K562 (cell line): ENCODE data around the gene CCT8L2. TPM values are rescaled to one million over a fixed set of nuclear protein-coding genes. Genes with fewer than 3 reads are reported as not detected.

Experiments
- CREB1 ChIP-seq, 2 experiments: sonication (generic) in 1 of 2; formaldehyde crosslinking in 1 of 2; IDR thresholded peaks; 2 replicates each; pipeline versions ENCODE4 v1.6.1 to v1.8.0; 2012 to 2022; ENCODE audit warnings: inconsistent platforms in 1 of 2, mild to moderate bottlenecking in 1 of 2, missing genetic modification reagents in 1 of 2, moderate library complexity in 1 of 2
- CSDE1 ChIP-seq, 2 experiments: fragments of 450-650 bp; IDR thresholded peaks; 2 replicates each; pipeline ENCODE4 v1.6.1; 2016; ENCODE audit warnings: mild to moderate bottlenecking in 1 of 2
- DPF2 ChIP-seq: fragments of 450-650 bp; IDR thresholded peaks from 2 replicates; pipeline ENCODE4 v1.6.1; 2016
- E2F1 ChIP-seq: sonication (generic); formaldehyde crosslinking; IDR thresholded peaks from 2 replicates; pipeline ENCODE4 v1.8.1; 2023; ENCODE audit warnings: mild to moderate bottlenecking, missing genetic modification reagents, moderate library complexity
- GABPB2 ChIP-seq: fragments of 250-450 bp; sonication (Bioruptor Pico); conservative IDR thresholded peaks from 2 replicates; pipeline ENCODE4 v1.5.1; 2021; ENCODE audit warnings: mild to moderate bottlenecking
- HCFC1 ChIP-seq: IDR thresholded peaks from 2 replicates; pipeline ENCODE4 v1.6.1; 2012; ENCODE audit warnings: low read depth, low read length, improper control_type of control experiment
- L3MBTL2 ChIP-seq: fragments of 450-650 bp; IDR thresholded peaks from 2 replicates; pipeline ENCODE4 v1.6.1; 2016; ENCODE audit warnings: mild to moderate bottlenecking, moderate library complexity
- NFE2 ChIP-seq: IDR thresholded peaks from 2 replicates; pipeline ENCODE4 v1.6.1; 2014; ENCODE audit warnings: antibody characterized with exemption, low read depth
- NR2C2 ChIP-seq, 2 experiments: fragments of 200-800 bp in 1 of 2; sonication (Bioruptor generic) in 1 of 2; sonication (generic) in 1 of 2; formaldehyde crosslinking in 1 of 2; IDR thresholded peaks; 2 replicates each; pipeline versions ENCODE4 v1.6.1 to v1.8.0; 2016 to 2022; ENCODE audit warnings: mild to moderate bottlenecking in 1 of 2, missing compliant biosample characterization in 1 of 2, missing genetic modification characterization in 1 of 2, missing genetic modification reagents in 1 of 2
- SIN3B ChIP-seq: fragments of 450-650 bp; IDR thresholded peaks from 2 replicates; pipeline ENCODE4 v1.6.1; 2017; ENCODE audit warnings: low read depth, mild to moderate bottlenecking, moderate library complexity
- SNIP1 ChIP-seq: fragments of 450-650 bp; IDR thresholded peaks from 2 replicates; pipeline ENCODE4 v1.7.1; 2017; ENCODE audit warnings: low read depth, mild to moderate bottlenecking
- STAT5B ChIP-seq: fragments of 250-450 bp; sonication (Bioruptor Pico); IDR thresholded peaks from 2 replicates; pipeline ENCODE4 v1.8.0; 2021; ENCODE audit warnings: mild to moderate bottlenecking, inconsistent platforms
- YY1 ChIP-seq, 3 experiments: IDR thresholded peaks; 2 replicates each; pipeline ENCODE4 v1.6.1; 2011; ENCODE audit warnings: low read length in 2 of 3, mild to moderate bottlenecking in 2 of 3, moderate library complexity in 2 of 3, borderline replicate concordance in 1 of 3, control low read depth in 1 of 3, low read depth in 1 of 3; ENCODE audit not compliant: insufficient read depth in 3 of 3, insufficient replicate concordance in 2 of 3, control insufficient read depth in 1 of 3, insufficient read length in 1 of 3; ENCODE audit errors: extremely low read depth in 1 of 3
- ZBTB40 ChIP-seq, 2 experiments: fragments of 450-650 bp in 1 of 2; sonication (generic) in 1 of 2; formaldehyde crosslinking in 1 of 2; IDR thresholded peaks; 2 replicates each; pipeline versions ENCODE4 v1.7.1 to v1.9.0; 2016 to 2022; ENCODE audit warnings: inconsistent platforms in 1 of 2, mild to moderate bottlenecking in 1 of 2, missing genetic modification reagents in 1 of 2
- ZEB2 ChIP-seq: fragments of 450-650 bp; IDR thresholded peaks from 2 replicates; pipeline ENCODE4 v1.6.1; 2016
- ZNF124 ChIP-seq: sonication (generic); formaldehyde crosslinking; IDR thresholded peaks from 2 replicates; pipeline ENCODE4 v1.8.1; 2022; ENCODE audit warnings: missing genetic modification reagents
- ZNF324 ChIP-seq: fragments of 250-450 bp; sonication (Bioruptor Pico); IDR thresholded peaks from 2 replicates; pipeline ENCODE4 v1.4.0; 2020; ENCODE audit warnings: mild to moderate bottlenecking
- ZNF766 ChIP-seq: fragments of 200-800 bp; sonication (Bioruptor generic); conservative IDR thresholded peaks from 2 replicates; pipeline ENCODE4 v1.6.1; 2016; ENCODE audit warnings: missing genetic modification characterization, missing compliant biosample characterization
- ZNF830 ChIP-seq: fragments of 250-450 bp; sonication (Bioruptor Pico); IDR thresholded peaks from 2 replicates; pipeline ENCODE4 v1.5.0; 2021; ENCODE audit warnings: mild to moderate bottlenecking
- polyA plus RNA-seq, 8 experiments: library from polyadenylated mRNA; depleted of rRNA in 4 of 8; stranded (reverse) in 5 of 8; unstranded in 3 of 8; fragments of >200 nt; fragmentation: Nextera tagmentation in 2 of 8; fragmentation: Illumina TruSeq in 1 of 8; extraction: Ambion mirVana in 2 of 8; extraction: Trizol in 1 of 8; gene quantifications; 2 replicates each; pipeline versions ENCODE4 v1.2.1 to v1.2.3, GENCODE V29; 2011 to 2014; ENCODE audit warnings: inconsistent platforms in 1 of 8, missing spikeins in 1 of 8
- total RNA-seq, 7 experiments: library from RNA; depleted of rRNA in 6 of 7; stranded (reverse); fragments of >200 nt in 6 of 7; fragmentation: Illumina TruSeq in 2 of 7; extraction: Trizol in 2 of 7; gene quantifications; 2 replicates each; pipeline versions ENCODE4 v1.2.1 to v1.2.3, GENCODE V29; 2011 to 2021; ENCODE audit warnings: low replicate concordance in 1 of 7

The CCT8L2 gene
- total and polyA plus RNA-seq, 9 of the 15 experiments (the other 6 are each of a cell fraction or from before 2014, with no cell fraction given): 0.13 TPM; not detected in 8

- TF ChIP-seq ZBTB40 (IDR thresholded peaks at IDR 0.05) (peak; percentile 12; the same call in 1 of the 2 replicates), ZBTB40 (CRISPR knock-in tag; IDR thresholded peaks at IDR 0.05) (no peak), E2F1 (CRISPR knock-in tag) (no peak), L3MBTL2 (no peak), ZNF766 (CRISPR knock-in tag) (0 out of 2 replicates have a peak, but pooled peaks have one; percentile 13), SIN3B (no peak), CREB1 (IDR thresholded peaks at IDR 0.05) (no peak), CREB1 (CRISPR knock-in tag; IDR thresholded peaks at IDR 0.05) (no peak), ZNF830 (no peak), ZNF124 (CRISPR knock-in tag) (no peak), CSDE1 (IDR thresholded peaks at IDR 0.05) (no peak), STAT5B (no peak), NR2C2 (CRISPR knock-in tag; IDR thresholded peaks at IDR 0.05) (no peak), NR2C2 (tag; IDR thresholded peaks at IDR 0.05) (0 out of 2 replicates have a peak, but pooled peaks have one; percentile 31), SNIP1 (no peak), ZEB2 (no peak), NFE2 (no peak), HCFC1 (no peak), DPF2 (no peak), ZNF324 (no peak), YY1 (IDR thresholded peaks at IDR 0.05; ENCODE audit: borderline replicate concordance in 1 of 3, control insufficient read depth in 1 of 3, extremely low read depth in 1 of 3, insufficient read depth in 3 of 3, insufficient read length in 1 of 3, insufficient replicate concordance in 2 of 3, low read depth in 1 of 3, low read length in 2 of 3) (peak in 1 of 3 experiments; percentile 20), GABPB2 (CRISPR knock-in tag) (no peak)
These were observed 10.8 kb upstream of the CCT8L2 start (continued) for GRCh38 chr22:16603448-16603768.
